HEK293 (cell line): ENCODE data around the gene SYNE1.

Experiments
- CTCF ChIA-PET: fragments of 350-600 bp; formaldehyde crosslinking; extraction: SDS; loops from one replicate; lab custom pipeline; 2021; ENCODE audit warnings: antibody characterized with exemption; lab: Yijun Ruan, JAX
- POLR2A ChIA-PET: fragments of 300-600 bp; formaldehyde crosslinking; extraction: SDS; loops from one replicate; lab custom pipeline; 2020; ENCODE audit warnings: antibody characterized with exemption, inconsistent platforms; lab: Yijun Ruan, JAX
- H3K27ac ChIP-seq: fragments of 200-500 bp; sonication (Bioruptor generic); 2 replicates; pipeline ENCODE4 v1.5.1; 2014; ENCODE audit warnings: low read depth, low read length, control low read depth, inconsistent platforms; ENCODE audit errors: extremely low read depth
- H3K36me3 ChIP-seq, 2 experiments: fragments of 200-500 bp in 1 of 2; sonication (Bioruptor generic) in 1 of 2; 1 replicate in 1 of 2; 2 replicates in 1 of 2; pipeline ENCODE4 v1.5.1; 2014 to 2017; ENCODE audit warnings: inconsistent platforms in 2 of 2, low read length in 2 of 2; ENCODE audit not compliant: control insufficient read depth in 2 of 2, insufficient read depth in 1 of 2
- H3K4me1 ChIP-seq: fragments of 200-500 bp; sonication (Bioruptor generic); 2 replicates; pipeline ENCODE4 v1.5.1; 2014; ENCODE audit warnings: mild to moderate bottlenecking, low read length, inconsistent platforms; ENCODE audit not compliant: control insufficient read depth, insufficient read depth
- H3K4me3 ChIP-seq: 2 replicates; pipeline ENCODE4 v1.5.1; 2011; ENCODE audit warnings: low read depth, mild to moderate bottlenecking, control low read depth, low read length, moderate library complexity
- H3K9me3 ChIP-seq: fragments of 200-500 bp; sonication (Bioruptor generic); 2 replicates; pipeline ENCODE4 v1.5.1; 2014; ENCODE audit warnings: low read depth, low read length, inconsistent platforms; ENCODE audit not compliant: control insufficient read depth, insufficient read depth
- KLF17 ChIP-seq: fragments of 450-650 bp; formaldehyde crosslinking; IDR thresholded peaks from 2 replicates; pipeline ENCODE4 v1.5.1; 2016; ENCODE audit warnings: missing biosample characterization, missing genetic modification characterization
- OVOL3 ChIP-seq: fragments of 450-650 bp; formaldehyde crosslinking; IDR thresholded peaks from 2 replicates; pipeline ENCODE4 v1.5.1; 2016; ENCODE audit warnings: missing biosample characterization, missing genetic modification characterization
- SCRT2 ChIP-seq: fragments of 450-650 bp; formaldehyde crosslinking; IDR thresholded peaks from 2 replicates; pipeline ENCODE4 v1.5.1; 2016; ENCODE audit warnings: missing biosample characterization, missing genetic modification characterization
- SP2 ChIP-seq: fragments of 450-650 bp; formaldehyde crosslinking; IDR thresholded peaks from 2 replicates; pipeline ENCODE4 v1.5.1; 2016; ENCODE audit warnings: missing biosample characterization, missing genetic modification characterization
- TSHZ1 ChIP-seq: fragments of 450-650 bp; formaldehyde crosslinking; IDR thresholded peaks from 2 replicates; pipeline ENCODE4 v1.5.1; 2016; ENCODE audit warnings: missing biosample characterization, missing genetic modification characterization, borderline replicate concordance
- ZFP41 ChIP-seq: fragments of 450-650 bp; formaldehyde crosslinking; IDR thresholded peaks from 2 replicates; pipeline ENCODE4 v1.5.1; 2016; ENCODE audit warnings: missing biosample characterization, missing genetic modification characterization, borderline replicate concordance
- ZNF26 ChIP-seq: fragments of 450-650 bp; formaldehyde crosslinking; IDR thresholded peaks from 2 replicates; pipeline ENCODE4 v1.5.1; 2016; ENCODE audit warnings: missing biosample characterization, missing genetic modification characterization
- ZNF341 ChIP-seq: fragments of 450-650 bp; formaldehyde crosslinking; IDR thresholded peaks from 2 replicates; pipeline ENCODE4; 2016; ENCODE audit warnings: low read depth, missing biosample characterization, missing genetic modification characterization
- ZNF398 ChIP-seq: fragments of 450-650 bp; formaldehyde crosslinking; IDR thresholded peaks from 2 replicates; pipeline ENCODE4 v1.5.1; 2017; ENCODE audit warnings: missing biosample characterization, missing genetic modification characterization
- ZNF76 ChIP-seq: fragments of 450-650 bp; formaldehyde crosslinking; IDR thresholded peaks from 2 replicates; pipeline ENCODE4; 2016; ENCODE audit warnings: low read depth, missing biosample characterization, missing genetic modification characterization, borderline replicate concordance
- ZNF768 ChIP-seq: fragments of 450-650 bp; formaldehyde crosslinking; IDR thresholded peaks from 2 replicates; pipeline ENCODE4 v1.5.1; 2018; ENCODE audit warnings: missing biosample characterization, mild to moderate bottlenecking, missing genetic modification characterization

Gene SYNE1

GRCh38 chr6:152220786-152221185, 416.4 kb downstream of the SYNE1 start:
- H3K27ac ChIP-seq, result no peak overlapping the region
- no peaks in the 10 kb centered on the region for H3K4me1 ChIP-seq
- H3K9me3 ChIP-seq, result no peaks in the 10 kb centered on the region
- H3K4me3 ChIP-seq, result no peak overlapping the region
- TF ChIP-seq ZNF341 (tag by site-specific recombination) (no peak), SP2 (tag by site-specific recombination) (no peak)
- H3K36me3 ChIP-seq, result peaks cover 4 to 70% of the 10 kb centered on the region in 2 experiments
- ChIA-PET CTCF (no interaction called here), POLR2A (no interaction called here)

- no peak for TF ChIP-seq ZNF398 (tag by site-specific recombination)
- peak; percentile 72 for TF ChIP-seq SCRT2 (tag by site-specific recombination)
- TF ChIP-seq, all 188 proteins: peak for 1
- Histone ChIP-seq H3K4me3 (no peak overlapping the region), H3K9me3 (no peaks in the 10 kb centered on the region), H3K4me1 (no peaks in the 10 kb centered on the region), H3K36me3 (peaks cover 4 to 66% of the 10 kb centered on the region in 2 experiments), H3K27ac (no peak overlapping the region)
- CTCF ChIA-PET, result interaction anchor here (0.6 to 1.0 kb wide), 2 partner anchors 21 to 49 kb away, joined by 3 to 5 read pairs; no protein-coding TSS in a partner anchor
- POLR2A ChIA-PET, result no interaction called here
Observed at GRCh38 chr6:152218887-152219286, 418.3 kb downstream of the SYNE1 start.

- Histone ChIP-seq H3K4me3 (no peak overlapping the region), H3K36me3 (peaks cover 0 to 33% of the 10 kb centered on the region in 2 experiments; a peak in 2 of 3 replicates), H3K27ac (no peak overlapping the region), H3K9me3 (no peaks in the 10 kb centered on the region), H3K4me1 (no peaks in the 10 kb centered on the region)
- CTCF ChIA-PET, result no interaction called here
- POLR2A ChIA-PET, result no interaction called here
- TF ChIP-seq ZNF26 (no peak), ZNF76 (tag by site-specific recombination) (no peak), KLF17 (tag by site-specific recombination) (no peak), ZNF768 (tag by site-specific recombination) (no peak), ZFP41 (tag by site-specific recombination) (no peak), OVOL3 (no peak), TSHZ1 (tag by site-specific recombination) (no peak)
Observed at GRCh38 chr6:152212437-152212836, 424.7 kb downstream of the SYNE1 start.
